Thyroid gland (tissue), 4 donors: ENCODE results near the gene GPC6. TPM values are rescaled to one million over a fixed set of nuclear protein-coding genes. Genes with fewer than 3 reads are reported as not detected.

ENCODE experiments used
- DNase-seq, 2 donors: peaks; one replicate each; pipeline ENCODE4 v3.0.0-alpha.2; 2019
- H3K27ac ChIP-seq, 3 donors: fragments of 200-600 bp; sonication (generic); 1 replicate in 2 of 3; 2 replicates in 1 of 3; pipeline ENCODE4 v1.5.1; 2016 to 2019; ENCODE audit warnings: mild to moderate bottlenecking in 1 of 3, moderate library complexity in 1 of 3
- H3K27me3 ChIP-seq: fragments of 200-600 bp; sonication (generic); one replicate; pipeline ENCODE4 v1.5.1; 2019
- H3K36me3 ChIP-seq, 2 donors: fragments of 200-600 bp; sonication (generic); one replicate each; pipeline ENCODE4 v1.5.1; 2016 to 2019
- H3K4me1 ChIP-seq, 2 donors: fragments of 200-600 bp; sonication (generic); one replicate each; pipeline ENCODE4 v1.5.1; 2017 to 2019
- H3K4me3 ChIP-seq, 3 donors: fragments of 200-600 bp; sonication (generic); replicated peaks in 1 of 3; 1 replicate in 2 of 3; 2 replicates in 1 of 3; pipeline ENCODE4 v1.5.1; 2016; ENCODE audit warnings: mild to moderate bottlenecking in 1 of 3
- H3K9me3 ChIP-seq: fragments of 200-600 bp; sonication (generic); one replicate; pipeline ENCODE4 v1.5.1; 2017
- CTCF ChIP-seq, 6 experiments: fragments of 200-600 bp in 3 of 6; fragments of 450-650 bp in 3 of 6; sonication (generic) in 3 of 6; IDR thresholded peaks; one replicate each; pipeline ENCODE4 v1.5.1; 2016 to 2019; ENCODE audit warnings: antibody characterized with exemption in 6 of 6, mild to moderate bottlenecking in 2 of 6, inconsistent platforms in 1 of 6, moderate library complexity in 1 of 6
- POLR2A ChIP-seq, 2 donors: fragments of 450-650 bp; IDR thresholded peaks; one replicate each; pipeline ENCODE4 v1.6.1; 2017; ENCODE audit warnings: antibody characterized with exemption in 2 of 2, mild to moderate bottlenecking in 2 of 2, moderate library complexity in 1 of 2
- WGBS, 2 donors: methylation state at CpG; one replicate each; pipeline ENCODE4 v1.1.5; 2017; 5-methylcytosine and 5-hydroxymethylcytosine counted together
- intact Hi-C: fragments of 100-400 bp; cut with DNase I; formaldehyde crosslinking; loops from one replicate; pipeline ENCODE4 v1.15.1; 2023
- total RNA-seq, 4 donors: library from RNA; depleted of rRNA; stranded (reverse); fragments of >200 nt; gene quantifications; one replicate each; pipeline ENCODE4 v1.2.3, GENCODE V29; 2016

The GPC6 gene
- total RNA-seq, 4 donors from 2014 or later = 2.8 to 13.4 (median 7.5) TPM

- Histone ChIP-seq H3K4me1 (no peaks in the 10 kb centered on the region), H3K36me3 (no peaks in the 10 kb centered on the region), H3K4me3 (no peak overlapping the region), H3K27me3 (no peaks in the 10 kb centered on the region), H3K9me3 (no peaks in the 10 kb centered on the region), H3K27ac (no peak overlapping the region)
- intact Hi-C loops = no loop called here
- TF ChIP-seq CTCF (IDR thresholded peaks at IDR 0.05) = no peak
- TF ChIP-seq POLR2A (IDR thresholded peaks at IDR 0.05) = no peak
- no peak for DNase-seq
These were observed 853.3 kb downstream of the GPC6 start for GRCh38 chr13:94079876-94080275.

- H3K4me3 ChIP-seq = no peak overlapping the region
- WGBS, 2 donors = 77 to 82% methylated on average over 1 of the region's 1 CpG
- H3K27me3 ChIP-seq = no peaks in the 10 kb centered on the region
- no peaks in the 10 kb centered on the region for H3K4me1 ChIP-seq
- DNase-seq = no peak
- intact Hi-C loops = no loop called here
- H3K27ac ChIP-seq = no peak overlapping the region
- TF ChIP-seq POLR2A (IDR thresholded peaks at IDR 0.05) (no peak), CTCF (IDR thresholded peaks at IDR 0.05) (no peak)
- H3K9me3 ChIP-seq = no peaks in the 10 kb centered on the region
- no peaks in the 10 kb centered on the region for H3K36me3 ChIP-seq
These were observed 853.9 kb downstream of the GPC6 start for GRCh38 chr13:94080527-94080926.

GRCh38 chr13:94087100-94087499 lies 860.5 kb downstream of the GPC6 start:
- Histone ChIP-seq H3K27ac (no peak overlapping the region), H3K9me3 (no peaks in the 10 kb centered on the region), H3K4me1 (no peaks in the 10 kb centered on the region), H3K4me3 (no peak overlapping the region), H3K27me3 (no peaks in the 10 kb centered on the region), H3K36me3 (no peaks in the 10 kb centered on the region)
- intact Hi-C loops = no loop called here
- WGBS, 2 donors = 88 to 91% methylated on average over 3 of the region's 3 CpGs
- TF ChIP-seq POLR2A (IDR thresholded peaks at IDR 0.05) (no peak), CTCF (IDR thresholded peaks at IDR 0.05) (no peak)
- DNase-seq = no peak

- no peak overlapping the region for H3K4me3 ChIP-seq
- TF ChIP-seq CTCF (IDR thresholded peaks at IDR 0.05) (no peak), POLR2A (IDR thresholded peaks at IDR 0.05) (no peak)
- H3K9me3 ChIP-seq = no peaks in the 10 kb centered on the region
- H3K4me1 ChIP-seq = no peaks in the 10 kb centered on the region
- H3K27me3 ChIP-seq = no peaks in the 10 kb centered on the region
- WGBS, 2 donors = 71 to 75% methylated on average over 4 of the region's 4 CpGs
- no peaks in the 10 kb centered on the region for H3K36me3 ChIP-seq
- intact Hi-C loops = no loop called here
- no peak for DNase-seq
- H3K27ac ChIP-seq = no peak overlapping the region
These were observed 862.1 kb downstream of the GPC6 start for GRCh38 chr13:94088742-94089141.

- WGBS, 2 donors = 41 to 54% methylated on average over 3 of the region's 3 CpGs
- intact Hi-C loops = no loop called here
- H3K4me3 ChIP-seq = no peak overlapping the region
- H3K9me3 ChIP-seq = no peaks in the 10 kb centered on the region
- no peaks in the 10 kb centered on the region for H3K4me1 ChIP-seq
- DNase-seq = no peak
- H3K36me3 ChIP-seq = no peaks in the 10 kb centered on the region
- H3K27me3 ChIP-seq = no peaks in the 10 kb centered on the region
- TF ChIP-seq POLR2A (IDR thresholded peaks at IDR 0.05) (no peak), CTCF (IDR thresholded peaks at IDR 0.05) (no peak)
- no peak overlapping the region for H3K27ac ChIP-seq
These were observed 864.3 kb downstream of the GPC6 start for GRCh38 chr13:94090773-94091480.
